Progenitor cell of endocrine pancreas (in vitro differentiated cells): ENCODE measurements around the gene TNIP1. TPM values are rescaled to one million over a fixed set of nuclear protein-coding genes. Genes with fewer than 3 reads are reported as not detected.

Experiments
- DNase-seq: peaks from one replicate; pipeline ENCODE4 v3.0.0; 2021; ENCODE audit warnings: low spot score; ENCODE audit not compliant: unreplicated experiment
- H3K27ac Mint-ChIP-seq: 2 replicates; pipeline ENCODE4 v1.8.0; 2021; ENCODE audit warnings: mild to moderate bottlenecking, moderate library complexity, mixed read lengths
- H3K27me3 Mint-ChIP-seq: 2 replicates; pipeline ENCODE4 v1.8.0; 2021; ENCODE audit warnings: mixed read lengths
- H3K36me3 Mint-ChIP-seq: 2 replicates; pipeline ENCODE4 v1.8.0; 2022; ENCODE audit warnings: mixed read lengths; ENCODE audit not compliant: insufficient read depth
- H3K4me1 Mint-ChIP-seq: 2 replicates; pipeline ENCODE4 v1.8.0; 2021; ENCODE audit warnings: low read depth, mixed read lengths
- H3K4me3 Mint-ChIP-seq: 2 replicates; pipeline ENCODE4 v1.8.0; 2021; ENCODE audit warnings: low read depth, mild to moderate bottlenecking, moderate library complexity, mixed read lengths
- H3K9me3 Mint-ChIP-seq: 2 replicates; pipeline ENCODE4 v1.8.0; 2021; ENCODE audit warnings: low read depth, mixed read lengths
- total RNA-seq: library from RNA; stranded (reverse); gene quantifications from 2 replicates; pipeline ENCODE4 v1.2.1, GENCODE V29; 2021
- TF ChIP-seq, protein P1 (sequence below): fragments of 200-600 bp; sonication (generic); IDR thresholded peaks from one replicate; pipeline ENCODE4 v1.5.0; 2021; ENCODE audit warnings: antibody characterized with exemption, mild to moderate bottlenecking; ENCODE audit not compliant: unreplicated experiment

TNIP1 gene
- total RNA-seq, 1 donor from 2014 or later, result 55.0 TPM

DNA sequence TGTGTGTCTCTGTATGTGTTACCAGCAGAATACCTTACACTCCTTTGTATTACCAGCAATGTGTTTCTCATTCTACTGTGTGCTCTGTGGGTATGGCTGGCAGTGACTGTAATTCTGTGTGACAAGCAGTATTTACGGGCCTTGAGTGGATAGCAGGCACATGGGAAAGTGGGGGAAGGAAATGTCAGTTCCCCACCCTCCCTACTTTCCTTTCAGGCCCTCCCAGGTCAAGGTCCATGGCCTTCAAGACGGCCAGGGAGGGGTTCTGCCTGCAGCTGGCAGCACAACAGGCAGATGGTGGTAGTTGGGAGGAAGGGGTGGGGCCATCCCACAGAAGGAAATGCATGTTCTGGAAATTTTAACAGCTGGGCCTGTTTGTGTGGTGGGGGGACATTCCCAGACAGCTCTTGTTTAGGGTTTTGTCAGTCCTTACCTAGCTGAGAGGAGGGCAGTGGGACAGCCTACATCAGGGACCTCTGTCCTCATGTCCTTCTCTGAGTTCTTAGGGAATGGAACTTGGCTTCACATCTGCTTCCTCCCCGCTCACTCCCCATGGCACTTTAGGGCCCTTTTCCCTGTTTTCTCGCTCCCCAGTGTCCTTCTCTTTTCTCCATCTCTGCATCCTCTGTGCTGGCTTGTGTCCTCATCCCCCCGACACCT, 14.6 kb upstream of the TNIP1 start:
- no peaks in the 10 kb centered on the region for H3K27me3 Mint-ChIP-seq
- peaks cover 15% of the 10 kb centered on the region for H3K4me1 Mint-ChIP-seq
- no peak overlapping the region for H3K27ac Mint-ChIP-seq
- H3K9me3 Mint-ChIP-seq, result no peaks in the 10 kb centered on the region
- H3K4me3 Mint-ChIP-seq, result no peak overlapping the region
- TF ChIP-seq, protein P1, sequence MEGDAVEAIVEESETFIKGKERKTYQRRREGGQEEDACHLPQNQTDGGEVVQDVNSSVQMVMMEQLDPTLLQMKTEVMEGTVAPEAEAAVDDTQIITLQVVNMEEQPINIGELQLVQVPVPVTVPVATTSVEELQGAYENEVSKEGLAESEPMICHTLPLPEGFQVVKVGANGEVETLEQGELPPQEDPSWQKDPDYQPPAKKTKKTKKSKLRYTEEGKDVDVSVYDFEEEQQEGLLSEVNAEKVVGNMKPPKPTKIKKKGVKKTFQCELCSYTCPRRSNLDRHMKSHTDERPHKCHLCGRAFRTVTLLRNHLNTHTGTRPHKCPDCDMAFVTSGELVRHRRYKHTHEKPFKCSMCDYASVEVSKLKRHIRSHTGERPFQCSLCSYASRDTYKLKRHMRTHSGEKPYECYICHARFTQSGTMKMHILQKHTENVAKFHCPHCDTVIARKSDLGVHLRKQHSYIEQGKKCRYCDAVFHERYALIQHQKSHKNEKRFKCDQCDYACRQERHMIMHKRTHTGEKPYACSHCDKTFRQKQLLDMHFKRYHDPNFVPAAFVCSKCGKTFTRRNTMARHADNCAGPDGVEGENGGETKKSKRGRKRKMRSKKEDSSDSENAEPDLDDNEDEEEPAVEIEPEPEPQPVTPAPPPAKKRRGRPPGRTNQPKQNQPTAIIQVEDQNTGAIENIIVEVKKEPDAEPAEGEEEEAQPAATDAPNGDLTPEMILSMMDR, result no peak
- no peak for DNase-seq
- no peaks in the 10 kb centered on the region for H3K36me3 Mint-ChIP-seq

DNA sequence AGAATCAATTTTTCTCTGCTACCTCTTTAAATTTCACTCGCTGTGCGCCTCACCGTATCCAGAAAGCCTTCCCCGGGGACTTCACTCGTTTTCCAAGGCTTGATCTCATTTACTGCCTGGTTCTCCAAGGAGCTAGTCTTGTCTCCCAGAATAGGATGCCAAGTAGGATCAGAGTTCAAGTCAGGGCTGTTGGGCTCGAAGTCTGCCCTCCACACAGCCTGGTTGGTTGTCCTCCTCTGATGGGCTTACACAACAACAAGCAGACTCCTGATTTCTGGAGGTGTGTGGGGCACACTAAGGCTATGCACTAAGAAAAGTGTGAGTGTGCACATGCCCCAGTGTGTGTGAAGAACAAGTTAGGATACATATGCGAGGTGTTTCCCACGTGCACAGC, 14.0 kb upstream of the TNIP1 start:
- H3K27me3 Mint-ChIP-seq, result peaks cover 4% of the 10 kb centered on the region
- no peaks in the 10 kb centered on the region for H3K9me3 Mint-ChIP-seq
- no peak overlapping the region for H3K4me3 Mint-ChIP-seq
- H3K27ac Mint-ChIP-seq, result no peak overlapping the region
- no peaks in the 10 kb centered on the region for H3K36me3 Mint-ChIP-seq
- peaks cover 15% of the 10 kb centered on the region for H3K4me1 Mint-ChIP-seq
- DNase-seq, result no peak
- TF ChIP-seq, protein P1, result no peak

DNA sequence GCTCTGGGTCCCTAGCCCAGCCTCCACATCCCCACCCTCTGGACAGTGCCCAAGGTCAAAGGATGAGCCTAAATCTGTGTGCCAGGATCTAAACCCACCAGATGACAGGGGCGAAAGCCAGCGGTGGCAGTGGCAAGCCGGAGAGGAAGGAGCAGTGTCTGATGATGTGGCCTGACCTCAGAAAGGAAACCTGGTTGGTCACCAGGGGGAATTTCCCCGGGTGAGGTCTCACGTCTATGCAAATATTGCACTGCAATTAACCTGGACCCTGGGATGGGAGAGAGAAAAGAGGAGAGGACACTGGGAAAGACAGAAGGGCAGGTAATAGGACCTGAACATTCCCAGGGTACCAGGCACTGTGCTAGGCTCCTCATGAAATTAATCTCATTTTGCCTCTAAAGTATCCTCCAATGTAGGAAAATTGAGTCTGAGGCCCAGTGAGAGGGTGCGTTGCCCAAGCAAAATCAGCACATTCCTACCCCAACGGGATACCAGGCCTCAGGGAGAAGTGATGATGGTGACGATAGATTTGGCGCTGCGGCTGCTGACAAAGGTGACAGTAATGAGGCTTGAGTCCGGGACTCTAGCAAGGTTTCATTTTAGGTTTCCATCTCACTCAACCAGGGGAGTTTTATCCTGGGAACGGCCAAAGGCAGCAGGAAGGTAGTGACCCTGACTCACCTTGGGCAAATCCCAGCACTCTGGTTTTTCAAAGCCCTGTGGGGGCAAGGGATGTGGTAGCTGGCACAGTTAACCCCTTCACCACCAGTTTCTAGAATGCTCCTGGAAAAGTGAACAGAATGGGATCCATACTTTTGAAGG, 13.4 kb upstream of the TNIP1 start:
- Mint-ChIP-seq H3K27ac (no peak overlapping the region), H3K27me3 (peaks cover 4% of the 10 kb centered on the region), H3K36me3 (no peaks in the 10 kb centered on the region)

DNA sequence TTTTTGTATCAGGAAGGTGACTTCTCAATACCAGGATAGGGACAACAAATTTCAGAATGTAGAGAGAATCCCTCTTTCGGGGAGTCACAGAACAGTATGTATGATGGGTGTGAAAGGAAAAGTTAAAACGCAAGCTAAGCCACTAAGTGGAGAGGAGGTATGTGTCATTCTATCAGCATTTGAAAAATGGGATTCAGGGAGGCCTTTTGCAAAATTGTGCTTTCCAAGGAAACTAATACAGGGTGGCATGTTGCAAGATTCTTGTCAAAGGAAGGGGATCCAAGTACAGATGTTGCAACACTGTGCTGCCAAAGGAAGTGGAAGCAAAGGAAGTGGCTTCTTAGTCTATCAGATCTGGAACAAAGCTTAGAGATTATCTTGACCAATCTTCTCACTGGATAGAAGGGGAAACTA, 12.6 kb upstream of the TNIP1 start:
- Mint-ChIP-seq H3K9me3 (no peaks in the 10 kb centered on the region), H3K36me3 (no peaks in the 10 kb centered on the region), H3K4me3 (no peak overlapping the region), H3K4me1 (peaks cover 15% of the 10 kb centered on the region), H3K27me3 (peaks cover 7% of the 10 kb centered on the region), H3K27ac (no peak overlapping the region)
- no peak for DNase-seq
- TF ChIP-seq, protein P1, result no peak

More for the DNA sequence above, 13.4 kb upstream of the TNIP1 start:
- DNase-seq, result no peak
- TF ChIP-seq, protein P1, result no peak
- H3K9me3 Mint-ChIP-seq, result no peaks in the 10 kb centered on the region
- H3K4me3 Mint-ChIP-seq, result no peak overlapping the region
- H3K4me1 Mint-ChIP-seq, result peaks cover 15% of the 10 kb centered on the region

DNA sequence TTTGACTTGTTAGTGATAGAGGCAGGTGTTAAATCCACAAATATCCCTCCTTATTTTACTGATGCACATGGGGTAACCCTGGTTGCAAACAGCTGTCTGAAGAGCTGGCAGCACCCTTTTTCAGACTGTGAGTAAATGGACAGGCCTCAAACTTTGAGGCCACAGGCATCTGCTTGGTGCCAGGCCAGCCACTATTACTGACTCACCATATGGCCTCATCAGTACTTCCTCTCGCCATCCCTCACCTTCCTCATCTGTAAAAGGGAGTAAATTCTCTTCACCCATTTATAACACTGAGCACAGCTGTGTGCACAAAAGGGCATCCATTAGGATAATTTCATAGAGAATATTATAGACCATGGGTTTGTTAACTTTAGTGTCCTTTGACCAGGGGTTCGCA, 11.9 kb upstream of the TNIP1 start:
- Mint-ChIP-seq H3K4me3 (no peak overlapping the region), H3K27me3 (peaks cover 9% of the 10 kb centered on the region), H3K27ac (no peak overlapping the region), H3K9me3 (no peaks in the 10 kb centered on the region), H3K36me3 (no peaks in the 10 kb centered on the region), H3K4me1 (peaks cover 15% of the 10 kb centered on the region)
- TF ChIP-seq, protein P1, result no peak
- DNase-seq, result no peak
